Measurements from ENCODE around the gene ZBED4.

The ZBED4 gene

DNA sequence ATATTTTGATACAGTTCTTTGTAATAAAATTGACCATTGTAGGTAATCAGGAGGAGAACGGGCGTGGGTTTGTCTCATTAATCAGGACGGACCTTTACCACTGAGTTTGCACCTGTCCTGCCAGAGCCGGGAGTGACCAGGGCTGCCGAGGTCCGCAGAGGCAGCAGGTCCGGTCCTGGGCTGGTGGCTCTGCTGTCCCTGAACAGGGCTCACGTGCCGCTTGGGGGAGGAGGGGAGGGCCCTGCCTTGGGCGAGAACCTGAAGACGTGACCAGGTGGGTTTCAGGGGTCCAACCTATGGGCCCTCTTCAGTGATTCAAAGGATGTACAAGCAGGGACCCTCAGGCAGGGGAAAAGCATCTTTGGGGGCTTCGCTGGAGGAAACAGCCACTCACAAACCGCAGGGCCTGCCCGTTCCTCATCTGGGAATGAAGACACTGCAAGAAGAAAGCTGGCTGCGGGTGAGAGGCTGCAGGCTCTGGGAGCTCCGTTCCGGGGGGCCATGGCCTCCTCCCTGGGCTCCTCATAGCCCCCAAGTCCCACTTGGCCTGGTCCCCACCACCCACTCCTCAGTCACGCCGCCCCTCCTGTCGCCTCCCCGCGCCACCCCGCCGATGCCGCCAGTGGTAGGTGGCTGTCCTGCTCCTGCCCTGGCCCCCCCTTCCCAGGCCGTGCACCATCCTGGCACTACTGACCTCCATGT, 74.0 kb downstream of the ZBED4 start:
- H3K4me1 Mint-ChIP-seq (ENCODE audit: low read depth) = peaks cover 23% of the 10 kb centered on the region
- no peak overlapping the region for H3K4me3 Mint-ChIP-seq
- no peaks in the 10 kb centered on the region for H3K9me3 Mint-ChIP-seq
- H3K27me3 Mint-ChIP-seq (ENCODE audit: low read depth) = no peaks in the 10 kb centered on the region
- DNase-seq (ENCODE audit: low spot score) = no peak
- H3K36me3 Mint-ChIP-seq (ENCODE audit: low read depth) = peaks cover 18% of the 10 kb centered on the region
- peak overlapping the region; percentile 80 for H3K27ac Mint-ChIP-seq

DNA sequence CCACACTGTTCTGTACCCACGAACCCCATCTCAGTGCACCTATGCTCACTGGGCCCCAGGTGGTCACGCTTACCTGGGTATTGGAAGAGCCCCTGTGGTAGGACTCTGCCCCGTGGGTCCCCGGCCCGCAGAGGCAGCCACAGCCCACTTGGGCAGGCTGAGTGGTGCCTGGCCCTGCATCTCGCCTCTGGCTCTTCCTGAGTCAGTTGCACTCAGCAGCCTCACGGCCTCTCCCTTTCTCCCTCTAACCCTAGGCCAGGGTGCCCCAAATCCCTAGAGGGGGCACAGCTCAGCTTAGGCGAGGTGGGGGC, 74.5 kb downstream of the ZBED4 start:
- H3K4me1 Mint-ChIP-seq (ENCODE audit: low read depth) = peaks cover 27% of the 10 kb centered on the region

DNA sequence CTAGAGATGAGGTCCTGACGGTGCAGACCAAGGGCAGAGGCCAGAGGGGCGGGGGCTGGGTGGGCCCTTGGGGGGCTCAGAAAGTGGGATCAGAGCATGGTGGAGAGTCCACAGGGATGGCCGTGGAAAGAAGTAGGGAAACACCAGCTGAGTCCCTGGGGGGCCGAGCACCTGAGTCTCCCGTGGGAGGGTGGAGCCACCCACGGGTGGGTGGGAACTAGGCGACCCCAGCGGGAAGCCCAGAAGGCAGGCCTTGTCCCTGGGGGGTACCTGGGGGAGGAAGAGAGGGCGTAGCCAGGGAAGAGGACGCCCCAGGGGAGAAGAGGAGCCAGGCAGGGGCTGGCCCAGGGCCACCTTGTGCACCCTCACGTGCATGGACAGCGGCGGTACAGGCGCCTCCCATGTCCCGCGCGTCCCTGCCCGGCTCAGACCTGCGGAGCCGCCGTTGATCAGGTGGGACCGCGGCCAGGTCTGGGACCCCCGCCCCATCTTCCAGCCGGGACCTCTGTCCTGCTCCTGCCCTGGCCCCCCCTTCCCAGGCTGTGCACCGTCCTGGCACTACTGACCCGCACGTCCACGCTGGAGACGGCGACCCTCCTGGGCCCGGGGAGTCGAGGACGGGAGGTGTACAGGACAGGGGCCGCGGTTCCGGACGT, 75.0 kb downstream of the ZBED4 start:
- Mint-ChIP-seq H3K9me3 (no peaks in the 10 kb centered on the region), H3K27ac (no peak overlapping the region), H3K4me3 (no peak overlapping the region), H3K36me3 (ENCODE audit: low read depth) (peaks cover 20% of the 10 kb centered on the region), H3K27me3 (ENCODE audit: low read depth) (no peaks in the 10 kb centered on the region), H3K4me1 (ENCODE audit: low read depth) (peaks cover 29% of the 10 kb centered on the region)
- no peak for DNase-seq (ENCODE audit: low spot score)

More for the DNA sequence above, 74.5 kb downstream of the ZBED4 start:
- Mint-ChIP-seq H3K9me3 (no peaks in the 10 kb centered on the region), H3K4me3 (no peak overlapping the region), H3K27me3 (ENCODE audit: low read depth) (no peaks in the 10 kb centered on the region), H3K27ac (no peak overlapping the region), H3K36me3 (ENCODE audit: low read depth) (peaks cover 20% of the 10 kb centered on the region)
- DNase-seq (ENCODE audit: low spot score) = no peak

DNA sequence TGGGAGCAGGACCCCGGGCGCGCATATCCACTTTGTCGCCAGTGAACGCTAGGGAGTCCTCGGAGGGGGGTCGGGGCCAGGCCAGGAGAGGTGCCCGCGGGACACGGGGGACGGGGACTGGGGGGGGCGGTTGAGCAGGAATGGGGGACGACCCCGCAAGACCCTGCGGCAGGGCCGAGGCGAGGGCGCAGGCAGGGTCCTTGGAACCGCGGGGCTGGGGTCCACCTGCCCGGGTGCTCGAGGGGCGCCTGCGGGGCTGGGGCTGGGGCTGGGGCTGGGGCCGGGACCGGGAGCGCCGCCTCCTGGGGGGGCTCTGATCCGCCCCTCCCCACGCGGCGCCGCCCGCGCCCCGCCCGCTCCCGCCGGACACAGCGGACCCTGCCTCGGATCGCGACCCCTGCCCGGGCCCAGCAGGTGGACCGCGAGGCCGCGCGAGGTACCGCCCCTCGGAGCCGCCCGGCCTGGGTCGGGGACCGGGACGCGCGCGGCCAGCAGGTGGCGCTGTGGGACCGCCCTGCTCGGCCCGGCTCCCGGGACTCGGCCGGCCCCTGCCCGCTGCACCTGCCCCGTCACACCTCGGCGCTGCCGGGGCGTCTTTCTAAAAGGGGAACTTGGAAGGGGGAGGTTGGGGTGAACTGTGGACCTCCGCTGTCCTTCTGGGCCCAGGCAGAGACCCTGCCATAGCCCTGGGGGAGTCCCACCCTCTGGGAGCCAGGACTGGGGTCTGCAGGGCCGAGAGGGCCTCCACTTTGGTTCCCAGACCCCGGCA, 75.8 kb downstream of the ZBED4 start:
- H3K27ac Mint-ChIP-seq = no peak overlapping the region
- peaks cover 29% of the 10 kb centered on the region for H3K4me1 Mint-ChIP-seq (ENCODE audit: low read depth)
- DNase-seq (ENCODE audit: low spot score) = peak; percentile 75
- peaks cover 17% of the 10 kb centered on the region for H3K36me3 Mint-ChIP-seq (ENCODE audit: low read depth)
- H3K27me3 Mint-ChIP-seq (ENCODE audit: low read depth) = no peaks in the 10 kb centered on the region
- no peaks in the 10 kb centered on the region for H3K9me3 Mint-ChIP-seq
- H3K4me3 Mint-ChIP-seq = no peak overlapping the region

DNA sequence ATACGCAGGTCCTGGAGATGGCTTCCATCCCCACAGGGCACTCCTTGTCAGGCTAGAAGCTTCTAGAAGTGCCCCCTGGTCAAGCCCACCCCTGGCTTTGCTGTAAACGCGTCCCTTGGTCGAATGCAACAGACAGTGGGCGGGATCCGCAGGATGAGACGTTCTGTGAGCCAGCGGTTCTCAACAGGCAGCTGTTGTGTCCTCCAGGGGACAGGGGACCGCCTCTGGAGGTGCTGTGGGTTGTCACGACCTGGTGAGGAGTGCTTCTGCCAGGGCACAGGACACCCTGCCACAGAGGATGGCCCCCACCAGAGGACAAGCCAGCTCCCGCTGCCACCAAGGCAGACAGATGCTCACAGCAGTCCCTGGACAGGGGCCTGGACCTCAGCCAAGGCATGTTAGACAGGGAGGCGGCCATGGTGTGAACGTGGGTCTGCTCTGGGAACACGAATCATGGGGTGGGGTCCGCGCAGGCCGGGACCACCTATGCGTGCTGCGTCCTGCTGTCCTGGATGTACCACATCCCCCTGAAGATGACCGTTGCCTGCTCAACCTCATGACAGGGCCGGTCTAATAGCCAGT, 76.4 kb downstream of the ZBED4 start:
- no peak overlapping the region for H3K27ac Mint-ChIP-seq
- peaks cover 28% of the 10 kb centered on the region for H3K4me1 Mint-ChIP-seq (ENCODE audit: low read depth)
- H3K36me3 Mint-ChIP-seq (ENCODE audit: low read depth) = peaks cover 16% of the 10 kb centered on the region
- no peak overlapping the region for H3K4me3 Mint-ChIP-seq
- no peaks in the 10 kb centered on the region for H3K9me3 Mint-ChIP-seq
- H3K27me3 Mint-ChIP-seq (ENCODE audit: low read depth) = no peaks in the 10 kb centered on the region
- no peak for DNase-seq (ENCODE audit: low spot score)

DNA sequence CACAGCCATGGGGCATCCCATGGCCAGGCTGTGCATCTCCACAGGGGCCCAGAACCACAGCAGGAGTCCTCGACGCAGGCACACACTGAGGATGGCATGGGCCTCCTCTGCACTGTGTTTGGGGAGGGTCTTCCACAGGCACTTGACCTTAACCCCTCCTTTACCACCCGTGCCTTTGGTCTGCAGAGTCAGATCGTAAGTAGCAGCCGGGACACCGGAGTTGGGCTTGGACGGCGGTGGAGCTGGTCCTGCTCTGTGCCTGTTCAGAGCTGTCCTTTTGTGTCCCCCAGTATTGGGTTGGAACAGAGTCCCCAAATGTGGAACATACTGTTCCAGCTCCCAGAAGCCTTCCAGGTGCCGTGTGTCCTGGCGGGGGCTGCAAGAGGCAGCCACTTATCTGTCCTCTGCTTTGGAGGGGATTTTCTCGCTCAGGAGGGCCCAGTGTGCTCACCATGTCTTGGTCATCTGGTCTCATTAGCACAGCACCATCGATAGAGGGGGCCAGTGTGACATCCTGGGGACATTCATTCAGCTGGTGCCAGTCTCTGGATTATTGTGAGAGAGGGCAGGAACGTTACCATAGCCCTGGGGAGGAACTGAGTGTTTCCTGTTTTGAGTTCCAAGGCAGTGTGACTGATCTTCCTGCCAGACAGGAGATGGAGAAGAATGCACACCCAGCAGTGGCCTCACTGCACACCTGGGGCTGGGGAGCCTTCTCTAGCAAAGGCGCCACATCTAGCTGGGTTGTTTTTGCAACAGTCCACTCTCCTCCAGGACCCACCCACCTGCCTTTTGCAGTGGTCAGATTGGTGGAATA, 77.2 kb downstream of the ZBED4 start:
- Mint-ChIP-seq H3K36me3 (ENCODE audit: low read depth) (peaks cover 10% of the 10 kb centered on the region), H3K27ac (peak overlapping the region; percentile 60), H3K4me1 (ENCODE audit: low read depth) (peaks cover 22% of the 10 kb centered on the region), H3K9me3 (no peaks in the 10 kb centered on the region), H3K27me3 (ENCODE audit: low read depth) (no peaks in the 10 kb centered on the region), H3K4me3 (peak overlapping the region; percentile 30)
- DNase-seq (ENCODE audit: low spot score) = peak; percentile 48

DNA sequence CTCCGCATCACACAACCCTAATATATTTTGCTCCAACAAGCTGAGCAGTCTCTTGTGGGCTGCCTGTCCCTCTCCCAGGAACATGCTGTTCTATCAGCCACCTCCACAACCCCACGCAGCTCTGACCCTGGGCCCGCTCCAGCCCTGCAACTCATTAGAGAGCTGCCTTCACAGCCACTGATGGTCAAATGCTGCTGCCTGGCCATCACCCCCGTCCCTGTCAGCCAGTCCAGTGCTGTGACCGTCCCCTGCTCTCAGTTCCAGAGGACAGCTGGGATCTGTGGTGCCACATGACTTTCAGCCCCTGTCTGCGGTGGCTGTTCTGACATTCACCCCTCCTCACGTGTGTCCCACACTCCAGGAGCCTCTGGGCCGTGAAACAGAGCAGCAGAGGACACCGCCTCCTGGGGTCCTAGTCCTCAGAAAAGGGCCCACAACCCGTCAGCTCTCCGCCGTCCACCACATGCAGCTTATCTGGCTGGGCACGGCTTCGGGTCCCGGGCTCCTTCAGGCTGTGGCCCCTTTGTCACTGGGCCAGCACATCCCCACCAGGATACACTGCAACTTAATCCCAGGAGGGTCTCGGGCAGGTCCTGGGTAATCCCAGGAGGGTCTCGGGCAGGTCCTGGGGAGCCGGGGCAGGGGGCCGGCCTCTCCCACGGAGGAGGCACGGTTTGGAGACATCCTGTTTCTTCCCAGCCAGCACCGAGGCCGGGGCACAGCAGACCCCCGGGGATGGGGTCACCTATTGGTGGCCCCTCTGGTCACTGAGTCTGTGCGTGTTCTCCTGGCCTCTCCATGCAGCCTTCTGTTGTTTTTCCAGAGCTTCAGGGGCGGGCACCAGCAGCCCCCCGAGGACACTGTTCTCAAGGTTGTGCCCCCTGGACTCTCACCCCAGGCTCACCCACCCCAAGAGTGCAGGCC, 79.9 kb downstream of the ZBED4 start:
- Mint-ChIP-seq H3K27ac (peak overlapping the region; percentile 65), H3K27me3 (ENCODE audit: low read depth) (no peaks in the 10 kb centered on the region), H3K4me3 (peak overlapping the region; percentile 59), H3K9me3 (no peaks in the 10 kb centered on the region), H3K4me1 (ENCODE audit: low read depth) (peaks cover 17% of the 10 kb centered on the region), H3K36me3 (ENCODE audit: low read depth) (peaks cover 2% of the 10 kb centered on the region)
- DNase-seq (ENCODE audit: low spot score) = no peak

DNA sequence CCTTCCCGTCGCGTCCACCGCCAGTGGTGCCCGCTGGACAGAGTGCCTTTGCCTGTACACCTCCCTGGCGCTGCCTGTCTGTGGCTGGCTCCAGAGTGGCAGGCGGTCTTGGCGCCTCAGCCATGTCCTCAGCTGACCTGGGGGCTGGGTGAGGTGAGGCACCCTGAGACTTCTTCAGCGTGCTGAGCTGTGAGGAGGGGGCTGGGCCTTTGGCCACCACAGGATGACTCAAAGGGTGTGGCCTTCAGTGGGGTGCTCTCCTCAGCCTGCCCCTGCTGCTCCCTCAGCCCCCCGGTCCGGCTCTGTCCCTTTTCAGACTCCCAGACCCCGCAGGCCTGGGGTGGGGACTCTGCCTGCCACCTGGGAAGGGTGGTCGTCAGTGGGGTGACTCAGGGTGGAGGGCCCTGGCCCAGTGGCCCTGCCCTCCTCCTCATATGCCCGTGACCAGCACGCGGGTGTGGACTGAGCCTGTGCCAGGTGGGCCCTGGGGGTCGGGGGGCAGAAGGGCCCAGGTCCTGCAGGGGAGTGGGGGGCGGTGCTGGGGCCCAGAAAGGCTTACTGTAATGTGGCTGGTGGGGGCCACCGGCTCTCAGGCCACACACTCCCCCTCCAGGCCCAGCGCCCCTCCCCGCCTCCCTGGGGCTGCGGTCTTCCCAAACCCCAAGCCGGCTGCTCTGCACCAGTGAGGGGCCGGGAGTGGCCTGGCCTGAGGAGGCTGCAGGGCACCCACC, 80.7 kb downstream of the ZBED4 start:
- Mint-ChIP-seq H3K27ac (peak overlapping the region; percentile 55), H3K4me1 (ENCODE audit: low read depth) (peaks cover 17% of the 10 kb centered on the region), H3K9me3 (no peaks in the 10 kb centered on the region), H3K27me3 (ENCODE audit: low read depth) (no peaks in the 10 kb centered on the region), H3K4me3 (peak overlapping the region; percentile 59), H3K36me3 (ENCODE audit: low read depth) (peaks cover 2% of the 10 kb centered on the region)
- peak; percentile 45 for DNase-seq (ENCODE audit: low spot score)

DNA sequence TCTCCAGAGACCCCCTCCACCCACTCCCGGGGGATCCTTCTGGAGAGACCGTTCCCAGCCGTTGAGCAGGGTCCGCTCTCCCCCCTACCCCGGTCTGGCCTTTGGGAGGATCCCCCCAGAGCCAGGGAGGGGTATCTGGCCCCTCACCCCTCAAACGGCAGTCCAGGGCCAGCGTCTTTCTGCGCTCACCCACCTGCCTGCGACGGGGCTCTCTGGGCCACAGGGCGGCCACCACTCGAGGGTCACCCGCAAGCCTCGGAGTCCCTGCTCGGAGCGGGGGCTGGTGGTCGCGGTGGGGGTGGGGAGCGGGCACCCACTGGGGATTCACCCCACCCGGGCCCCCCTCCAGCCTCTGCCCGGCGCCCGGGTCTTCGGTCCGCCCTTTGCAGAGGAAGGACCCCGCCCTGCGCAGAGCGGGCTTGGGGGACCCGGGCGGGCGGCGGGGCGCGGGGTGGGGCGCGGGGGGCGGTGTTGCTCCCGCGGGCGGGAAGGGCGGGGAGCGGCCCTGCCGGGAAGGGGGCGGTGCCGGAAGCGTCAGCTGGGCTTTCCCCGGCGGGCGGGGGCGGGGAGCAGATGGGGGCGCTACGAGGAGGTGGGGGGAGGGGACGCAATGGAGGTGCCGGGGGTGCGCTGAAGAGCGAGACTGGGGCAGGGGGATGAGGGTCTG, 81.4 kb downstream of the ZBED4 start:
- H3K9me3 Mint-ChIP-seq = no peaks in the 10 kb centered on the region
- peak overlapping the region; percentile 73 for H3K27ac Mint-ChIP-seq

DNA sequence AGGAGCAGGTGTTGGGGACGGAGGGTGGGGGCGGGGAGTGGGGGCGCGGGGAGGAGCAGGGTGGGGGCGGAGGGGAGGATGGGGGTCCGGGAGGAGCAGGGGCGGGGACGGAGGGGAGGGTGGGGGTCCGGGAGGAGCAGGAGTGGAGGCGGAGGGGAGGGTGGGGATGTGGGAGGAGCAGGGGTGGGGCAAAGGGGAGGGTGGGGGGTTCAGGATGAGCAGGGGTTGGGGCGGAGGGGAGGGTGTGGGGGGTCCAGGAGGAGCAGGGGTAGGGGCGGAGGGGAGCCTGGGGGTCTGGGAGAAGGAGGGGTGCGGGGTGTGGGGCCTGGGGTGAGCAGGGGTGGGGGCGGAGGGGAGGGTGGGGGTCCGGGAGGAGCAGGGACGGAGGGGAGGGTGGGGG, 81.9 kb downstream of the ZBED4 start:
- Mint-ChIP-seq H3K27me3 (ENCODE audit: low read depth) (no peaks in the 10 kb centered on the region), H3K27ac (peak overlapping the region; percentile 78), H3K4me3 (peak overlapping the region; percentile 36), H3K36me3 (ENCODE audit: low read depth) (peaks cover 2% of the 10 kb centered on the region), H3K9me3 (no peaks in the 10 kb centered on the region), H3K4me1 (ENCODE audit: low read depth) (peaks cover 17% of the 10 kb centered on the region)
- DNase-seq (ENCODE audit: low spot score) = no peak

More for the DNA sequence above, 81.4 kb downstream of the ZBED4 start:
- no peaks in the 10 kb centered on the region for H3K27me3 Mint-ChIP-seq (ENCODE audit: low read depth)
- peaks cover 17% of the 10 kb centered on the region for H3K4me1 Mint-ChIP-seq (ENCODE audit: low read depth)
- H3K4me3 Mint-ChIP-seq = peak overlapping the region; percentile 61
- DNase-seq (ENCODE audit: low spot score) = peak; percentile 83
- H3K36me3 Mint-ChIP-seq (ENCODE audit: low read depth) = peaks cover 2% of the 10 kb centered on the region

DNA sequence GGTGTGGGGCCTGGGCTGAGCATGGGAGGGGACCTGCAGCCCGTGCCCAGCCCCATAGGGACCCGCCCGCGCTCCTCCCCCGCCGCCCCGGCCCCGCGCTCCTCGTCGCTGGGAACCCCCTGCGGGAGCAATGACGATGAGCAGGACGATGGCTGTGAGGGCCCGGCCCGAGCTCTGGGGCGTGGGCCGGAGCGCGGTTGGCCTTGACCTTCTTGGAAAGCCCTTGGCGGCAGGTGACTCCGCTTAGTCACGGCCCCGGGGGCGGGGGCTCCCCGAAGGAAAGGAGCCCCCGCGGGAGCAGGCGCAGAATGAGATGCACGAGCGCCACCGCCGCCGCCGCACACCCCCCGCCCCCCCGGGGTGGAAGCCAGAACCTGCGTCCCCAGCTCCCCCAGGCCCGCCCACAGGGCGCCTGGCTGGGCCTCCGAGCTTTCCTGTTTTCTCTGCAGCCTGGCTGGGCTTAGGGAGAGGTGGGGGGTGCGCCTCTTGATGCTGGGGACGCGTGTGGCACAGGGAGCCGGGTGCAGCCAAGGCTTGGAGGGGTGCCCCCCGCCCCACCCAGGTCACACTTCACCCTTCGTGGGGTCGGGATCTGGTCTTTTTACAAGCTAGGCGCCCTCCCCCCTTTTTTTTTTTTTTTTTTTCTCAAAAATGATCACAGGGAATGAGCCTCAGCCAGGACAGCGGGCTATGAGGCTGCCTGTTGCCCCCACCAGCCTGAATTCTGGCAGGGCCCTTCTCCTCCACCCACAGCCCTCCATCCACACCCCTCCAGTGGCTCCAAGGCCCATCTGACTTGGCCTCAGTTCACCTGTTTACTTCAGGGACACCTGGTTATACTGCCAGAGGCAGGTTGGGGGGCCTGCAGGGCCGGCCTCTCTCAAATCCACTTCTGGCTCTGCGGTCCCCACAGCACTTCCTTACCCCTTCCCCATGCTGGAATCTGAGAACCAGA, 82.7 kb downstream of the ZBED4 start:
- Mint-ChIP-seq H3K4me3 (peak overlapping the region; percentile 76), H3K36me3 (ENCODE audit: low read depth) (peaks cover 2% of the 10 kb centered on the region), H3K9me3 (no peaks in the 10 kb centered on the region), H3K4me1 (ENCODE audit: low read depth) (peaks cover 11% of the 10 kb centered on the region), H3K27ac (peak overlapping the region; percentile 88), H3K27me3 (ENCODE audit: low read depth) (no peaks in the 10 kb centered on the region)
- peak; percentile 99 for DNase-seq (ENCODE audit: low spot score)
